GM21723 (cell line): ENCODE data around the gene CST1.
"Not testable (repeated sequence)": the region's sequence is repeated elsewhere in the genome, so short reads cannot be mapped to it uniquely, and the experiment has no call there.

Experiments used
- ATAC-seq: cut with Tn5 transposase; IDR thresholded peaks from one replicate; pipeline ENCODE4 v1.9.1; 2021; ENCODE audit warnings: mild to moderate bottlenecking, moderate library complexity; ENCODE audit not compliant: unreplicated experiment

The CST1 gene

DNA sequence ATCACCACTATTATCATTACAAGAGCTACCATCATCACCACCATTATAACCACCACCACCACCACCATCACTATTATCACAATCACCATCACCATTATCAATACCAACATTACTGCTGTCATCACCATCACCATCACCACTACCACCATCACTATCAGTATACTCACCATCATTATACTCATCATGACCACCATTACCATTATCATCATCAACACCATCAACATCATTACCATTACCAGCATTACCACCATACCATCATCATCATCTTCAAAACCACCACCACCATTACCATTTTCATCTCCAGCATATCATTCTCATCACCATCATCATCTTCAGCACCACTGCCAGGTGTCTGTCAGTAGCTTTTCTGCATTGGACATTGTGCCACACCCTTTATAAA is 39.0 kb downstream of the CST1 start:
- not testable (repeated sequence) for ATAC-seq

DNA sequence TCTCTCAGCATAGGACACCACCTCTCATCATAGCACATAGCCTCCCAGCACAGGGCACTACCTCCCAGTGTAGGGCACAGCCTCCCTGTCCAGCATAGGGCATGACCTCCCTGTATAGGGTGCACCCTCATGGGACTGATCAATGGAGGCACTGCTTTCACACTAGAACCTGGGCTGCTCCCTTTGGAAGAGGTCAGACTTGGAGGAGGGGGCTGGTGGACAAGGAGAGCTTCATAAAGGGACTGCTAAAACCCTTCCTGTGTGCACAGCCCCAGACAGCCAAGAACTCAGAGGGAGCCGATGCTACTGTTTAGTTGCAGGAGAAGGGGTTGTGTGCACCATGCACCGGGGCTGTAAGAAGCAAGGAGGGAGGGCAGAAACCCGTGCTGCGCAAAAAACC is 40.0 kb downstream of the CST1 start:
- no peak for ATAC-seq

DNA sequence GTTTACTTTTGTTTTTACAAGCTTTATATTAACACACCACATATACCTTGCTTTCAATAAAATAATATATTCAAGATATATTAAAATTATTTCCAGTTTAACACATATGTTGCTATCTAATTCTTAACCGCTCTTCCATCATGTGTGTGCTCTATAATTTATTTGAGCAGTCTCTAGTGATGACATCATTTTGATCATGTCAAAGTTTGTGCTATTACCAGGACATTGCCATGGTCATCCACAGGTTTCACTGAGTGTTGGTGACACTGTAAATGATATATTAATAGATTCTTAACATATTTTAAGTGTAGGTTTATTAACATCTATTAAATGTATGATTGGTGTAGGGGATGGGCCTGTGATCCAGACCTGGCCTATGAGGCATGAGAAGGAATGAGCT is 44.8 kb downstream of the CST1 start:
- ATAC-seq, result no peak

DNA sequence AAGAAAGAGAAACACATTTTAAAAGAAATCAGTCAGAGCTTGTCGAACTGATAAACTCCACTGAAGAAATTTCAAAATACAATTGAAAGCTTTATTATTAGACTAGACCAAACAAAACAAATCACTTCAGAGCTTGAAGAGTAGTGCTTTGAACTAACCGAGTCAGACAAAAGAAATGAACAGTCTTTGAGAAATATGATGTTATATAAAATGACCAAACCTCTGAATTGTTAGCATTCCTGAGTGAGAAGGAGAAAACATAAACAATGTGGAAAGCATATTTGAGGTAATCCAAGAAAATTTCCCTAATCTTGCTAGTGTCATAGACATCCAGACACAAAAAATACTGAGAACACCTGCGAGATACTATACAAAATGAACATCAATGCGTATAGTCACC is 48.7 kb downstream of the CST1 start:
- ATAC-seq, result no peak

DNA sequence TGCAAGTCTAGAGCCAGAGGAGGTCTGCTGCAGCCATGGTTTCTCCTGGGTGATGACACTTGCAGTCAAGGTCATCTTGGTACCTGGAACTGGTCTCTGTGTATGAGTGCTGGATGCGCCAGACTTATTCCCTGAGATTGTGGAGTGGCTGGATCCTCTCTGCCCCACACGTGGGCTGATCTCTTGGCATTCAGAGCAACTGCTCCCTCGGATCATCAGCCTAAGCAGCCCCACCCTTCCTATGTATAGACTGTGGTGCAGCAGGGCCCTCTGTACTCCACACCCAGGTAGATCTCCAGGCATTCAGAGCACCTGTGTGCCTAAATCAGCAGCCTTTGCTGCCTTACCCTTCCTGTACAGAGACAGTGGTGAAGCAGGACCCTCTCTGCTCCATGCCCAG is 49.8 kb downstream of the CST1 start:
- no peak for ATAC-seq

DNA sequence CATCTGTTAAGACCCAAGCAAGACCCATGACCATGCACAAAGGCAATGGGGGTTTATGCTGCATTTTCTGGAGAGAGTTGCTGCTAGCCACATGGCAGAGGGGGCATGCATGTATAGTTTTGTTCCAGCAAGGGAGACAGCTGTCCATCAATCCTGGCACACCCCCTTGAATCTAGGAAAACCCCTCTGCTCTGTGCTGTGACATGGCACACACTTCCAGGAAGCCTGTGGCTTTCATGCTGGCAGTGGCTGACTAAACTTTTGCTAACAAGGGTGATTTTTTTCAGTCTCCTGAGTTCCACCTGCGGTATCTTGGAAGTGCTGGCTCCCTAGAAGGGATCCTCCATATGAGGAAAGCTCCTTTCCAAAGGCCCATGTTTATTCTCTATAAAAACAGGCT is 52.8 kb downstream of the CST1 start:
- no peak for ATAC-seq
